K562 (cell line): ENCODE results near the gene TGOLN2. TPM values are rescaled to one million over a fixed set of nuclear protein-coding genes. Genes with fewer than 3 reads are reported as not detected.

Experiments
- polyA plus RNA-seq, 8 experiments: library from polyadenylated mRNA; depleted of rRNA in 4 of 8; stranded (reverse) in 5 of 8; unstranded in 3 of 8; fragments of >200 nt; fragmentation: Nextera tagmentation in 2 of 8; fragmentation: Illumina TruSeq in 1 of 8; extraction: Ambion mirVana in 2 of 8; extraction: Trizol in 1 of 8; gene quantifications; 2 replicates each; pipeline versions ENCODE4 v1.2.1 to v1.2.3, GENCODE V29; 2011 to 2014; ENCODE audit warnings: inconsistent platforms in 1 of 8, missing spikeins in 1 of 8
- total RNA-seq, 7 experiments: library from RNA; depleted of rRNA in 6 of 7; stranded (reverse); fragments of >200 nt in 6 of 7; fragmentation: Illumina TruSeq in 2 of 7; extraction: Trizol in 2 of 7; gene quantifications; 2 replicates each; pipeline versions ENCODE4 v1.2.1 to v1.2.3, GENCODE V29; 2011 to 2021; ENCODE audit warnings: low replicate concordance in 1 of 7
- TF ChIP-seq, protein P1 (sequence below), 2 experiments: fragments of 450-650 bp in 1 of 2; sonication (generic) in 1 of 2; formaldehyde crosslinking in 1 of 2; IDR thresholded peaks; 2 replicates each; pipeline versions ENCODE4 v1.7.1 to v1.9.0; 2016 to 2022; ENCODE audit warnings: inconsistent platforms in 1 of 2, mild to moderate bottlenecking in 1 of 2, missing genetic modification reagents in 1 of 2

TGOLN2 gene
- total and polyA plus RNA-seq, 9 of the 15 experiments (the other 6 are each of a cell fraction or from before 2014, with no cell fraction given): 13.0 to 66.5 (median 35.9) TPM

DNA sequence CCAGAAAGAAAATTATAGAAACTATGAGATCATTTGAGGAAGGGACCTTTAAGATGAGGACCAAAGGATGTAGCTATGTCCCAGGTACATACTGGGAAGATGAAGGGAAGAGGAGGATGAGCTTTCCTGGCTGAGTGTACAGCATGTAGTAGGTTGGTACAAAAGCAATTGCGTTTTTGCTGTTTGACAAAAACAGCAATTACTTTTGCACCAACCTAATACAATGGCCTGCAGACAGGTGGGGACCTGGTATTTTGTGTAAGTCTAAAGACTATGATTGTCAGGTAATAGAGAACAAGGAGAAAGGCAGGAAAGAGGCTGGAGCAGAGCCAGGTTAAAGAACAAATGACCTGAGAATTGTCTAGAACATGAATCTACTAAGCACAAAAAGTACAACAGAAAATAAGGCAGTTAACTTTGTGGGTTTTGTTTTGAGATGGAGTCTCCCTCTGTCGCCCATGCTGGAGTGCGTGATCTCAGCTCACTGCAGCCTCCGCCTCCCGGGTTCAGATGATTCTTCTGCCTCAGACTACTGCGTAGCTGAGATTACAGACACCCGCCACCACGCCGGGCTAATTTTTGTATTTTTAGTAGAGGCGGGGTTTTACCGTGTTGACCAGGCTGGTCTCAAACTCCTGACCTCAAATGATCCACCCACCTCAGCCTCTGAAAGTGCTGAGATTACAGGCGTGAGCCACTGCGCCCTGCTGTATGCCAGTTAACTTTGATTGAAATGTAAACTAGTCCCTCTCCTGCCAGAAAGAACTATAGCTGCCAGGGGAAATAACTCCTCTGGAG is 3.2 kb upstream of the TGOLN2 start (continued):
- TF ChIP-seq, protein P1, sequence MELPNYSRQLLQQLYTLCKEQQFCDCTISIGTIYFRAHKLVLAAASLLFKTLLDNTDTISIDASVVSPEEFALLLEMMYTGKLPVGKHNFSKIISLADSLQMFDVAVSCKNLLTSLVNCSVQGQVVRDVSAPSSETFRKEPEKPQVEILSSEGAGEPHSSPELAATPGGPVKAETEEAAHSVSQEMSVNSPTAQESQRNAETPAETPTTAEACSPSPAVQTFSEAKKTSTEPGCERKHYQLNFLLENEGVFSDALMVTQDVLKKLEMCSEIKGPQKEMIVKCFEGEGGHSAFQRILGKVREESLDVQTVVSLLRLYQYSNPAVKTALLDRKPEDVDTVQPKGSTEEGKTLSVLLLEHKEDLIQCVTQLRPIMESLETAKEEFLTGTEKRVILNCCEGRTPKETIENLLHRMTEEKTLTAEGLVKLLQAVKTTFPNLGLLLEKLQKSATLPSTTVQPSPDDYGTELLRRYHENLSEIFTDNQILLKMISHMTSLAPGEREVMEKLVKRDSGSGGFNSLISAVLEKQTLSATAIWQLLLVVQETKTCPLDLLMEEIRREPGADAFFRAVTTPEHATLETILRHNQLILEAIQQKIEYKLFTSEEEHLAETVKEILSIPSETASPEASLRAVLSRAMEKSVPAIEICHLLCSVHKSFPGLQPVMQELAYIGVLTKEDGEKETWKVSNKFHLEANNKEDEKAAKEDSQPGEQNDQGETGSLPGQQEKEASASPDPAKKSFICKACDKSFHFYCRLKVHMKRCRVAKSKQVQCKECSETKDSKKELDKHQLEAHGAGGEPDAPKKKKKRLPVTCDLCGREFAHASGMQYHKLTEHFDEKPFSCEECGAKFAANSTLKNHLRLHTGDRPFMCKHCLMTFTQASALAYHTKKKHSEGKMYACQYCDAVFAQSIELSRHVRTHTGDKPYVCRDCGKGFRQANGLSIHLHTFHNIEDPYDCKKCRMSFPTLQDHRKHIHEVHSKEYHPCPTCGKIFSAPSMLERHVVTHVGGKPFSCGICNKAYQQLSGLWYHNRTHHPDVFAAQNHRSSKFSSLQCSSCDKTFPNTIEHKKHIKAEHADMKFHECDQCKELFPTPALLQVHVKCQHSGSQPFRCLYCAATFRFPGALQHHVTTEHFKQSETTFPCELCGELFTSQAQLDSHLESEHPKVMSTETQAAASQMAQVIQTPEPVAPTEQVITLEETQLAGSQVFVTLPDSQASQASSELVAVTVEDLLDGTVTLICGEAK (IDR thresholded peaks at IDR 0.05): 0 out of 2 replicates have a peak, but pooled peaks have one; percentile 45
- TF ChIP-seq, protein P1 (CRISPR knock-in tag; IDR thresholded peaks at IDR 0.05): no peak
